Heart right ventricle (tissue), 16 donors: ENCODE data around the gene SCRN1. TPM values are rescaled to one million over a fixed set of nuclear protein-coding genes. Genes with fewer than 3 reads are reported as not detected.

Source experiments
- ATAC-seq, 8 donors: fragments of 200-7000 bp; cut with Tn5 transposase; one replicate each; pipeline ENCODE4 v1.9.1; 2020; ENCODE audit warnings: mild to moderate bottlenecking in 8 of 8, moderate library complexity in 8 of 8, moderate number of reproducible peaks in 1 of 8
- DNase-seq, 2 donors: peaks; one replicate each; pipeline ENCODE4 v3.0.0-alpha.2; 2020
- H3K27ac ChIP-seq, 10 donors: fragments of 200-600 bp; sonication (generic) in 2 of 10; one replicate each; pipeline versions ENCODE4 v1.5.0 to v1.8.0; 2020 to 2022; ENCODE audit warnings: mild to moderate bottlenecking in 3 of 10
- H3K27me3 ChIP-seq, 7 donors: fragments of 200-600 bp; one replicate each; pipeline ENCODE4 v1.8.0; 2021 to 2022; ENCODE audit warnings: mild to moderate bottlenecking in 2 of 7
- H3K36me3 ChIP-seq, 9 donors: fragments of 200-600 bp; sonication (generic) in 1 of 9; one replicate each; pipeline versions ENCODE4 v1.5.0 to v1.8.0; 2020 to 2022; ENCODE audit warnings: mild to moderate bottlenecking in 2 of 9
- H3K4me1 ChIP-seq, 9 donors: fragments of 200-600 bp; sonication (generic) in 1 of 9; one replicate each; pipeline versions ENCODE4 v1.5.0 to v1.8.0; 2020 to 2022; ENCODE audit warnings: mild to moderate bottlenecking in 4 of 9
- H3K4me3 ChIP-seq, 10 donors: fragments of 200-600 bp; sonication (generic) in 2 of 10; one replicate each; pipeline versions ENCODE4 v1.5.0 to v1.8.0; 2020 to 2022; ENCODE audit warnings: mild to moderate bottlenecking in 7 of 10, moderate library complexity in 2 of 10
- H3K9me3 ChIP-seq, 11 donors: fragments of 200-600 bp in 10 of 11; sonication (generic) in 2 of 11; one replicate each; pipeline versions ENCODE4 v1.5.0 to v1.8.0; 2013 to 2022; ENCODE audit warnings: mild to moderate bottlenecking in 2 of 11, control low read depth in 1 of 11, moderate library complexity in 1 of 11
- CTCF ChIP-seq, 9 donors: fragments of 200-600 bp; sonication (generic) in 2 of 9; IDR thresholded peaks; one replicate each; pipeline versions ENCODE4 v1.5.0 to v1.8.0; 2021 to 2022; ENCODE audit warnings: antibody characterized with exemption in 9 of 9, mild to moderate bottlenecking in 5 of 9, moderate library complexity in 1 of 9
- WGBS, 2 donors: extraction: QIAGEN DNeasy Blood & Tissue Kit; methylation state at CpG; one replicate each; pipeline ENCODE4 v1.1.7; 2013; ENCODE audit warnings: inconsistent platforms in 1 of 2; 5-methylcytosine and 5-hydroxymethylcytosine counted together
- intact Hi-C, 10 donors: fragments of 100-400 bp; cut with DNase I; formaldehyde crosslinking; loops; one replicate each; pipeline versions ENCODE4 v1.11.1 to v1.14.2; 2022
- polyA plus RNA-seq, 2 donors: library from polyadenylated mRNA; stranded (reverse); fragments of 200-250 nt; gene quantifications; one replicate each; pipeline ENCODE4 v1.2.3, GENCODE V29; 2013
- total RNA-seq, 10 donors: library from RNA; stranded (reverse); fragmentation: NEBNext Ultra II Directional in 3 of 10; extraction: Animal tissue kit (Norgen Biotek cat#: 25700) in 3 of 10; gene quantifications; one replicate each; pipeline versions ENCODE4 v1.2.1 to v1.2.4, GENCODE V29; 2021 to 2023
- donor health status: Arrhythmogenic right ventricular cardiomyopathy.
- donor health status: ischemic (EF 13 %, LVEDD 7.1; RV severe dilation, severe dysfunction).
- donor health status: healthy with polysubstance abuse.
- donor health status: DM: no; HTN: yes; CAD: no.
- donor health status: DM: no; HTN: no; CAD: no.
- donor health status: ischemic (EF 25% LVEDD 6.9; RV normal size, moderate dysfunction).
- donor health status: ischemic (EF 25% LVEDD 5.7; RV mildly dilated, moderate dysfunction).
- donor health status: healthy.
- donor health status: DM: yes; HTN: yes; CAD: no.
- donor health status: Ischemic cardiomyopathy.
- donor health status: ischemic (EF 35%, LVEDD 5.7; RV mildly dilated, moderate dysfunction).
- donor health status: nonischemic (EF 11% LVEDD 7.7; RV severe dilation, severe dysfunction).
- donor health status: DM: yes; HTN: yes; CAD: no.
- donor health status: PGD.
- donor health status: ischemic (EF 29% LVEDD 5.4; RV normal size, mild dysfunction).
- donor health status: nonischemic (EF 23%, LVEDD 6.1; RV moderate dilation, normal function).

Gene SCRN1
- total and polyA plus RNA-seq, 12 donors, result 3.1 to 36.8 (median 20.5) TPM

GRCh38 chr7:29929018-29929807 is 60.4 kb downstream of the SCRN1 start:
- no peak for ATAC-seq

GRCh38 chr7:29926741-29927140 is 62.9 kb downstream of the SCRN1 start:
- WGBS, 2 donors, result 67 to 82% methylated on average over 5 of the region's 5 CpGs
- peaks cover 0 to 46% (median 9%) of the 10 kb centered on the region in 9 donors for H3K36me3 ChIP-seq
- intact Hi-C loops, result loop anchor here in 3 of 10 donors (10.0 kb wide), 1 partner anchor 292 kb away; no protein-coding TSS in a partner anchor

More at GRCh38 chr7:29929018-29929807, 60.4 kb downstream of the SCRN1 start:
- DNase-seq, result no peak
- H3K36me3 ChIP-seq, result peaks cover 0 to 36% (median 0%) of the 10 kb centered on the region in 9 donors
- TF ChIP-seq CTCF (IDR thresholded peaks at IDR 0.05), result no peak
- whole genome bisulfite sequencing, 2 donors, result 85 to 88% methylated on average over 17 of the region's 17 CpGs
- H3K9me3 ChIP-seq, result no peaks in the 10 kb centered on the region
- H3K27me3 ChIP-seq, result no peaks in the 10 kb centered on the region
- no peaks in the 10 kb centered on the region for H3K4me1 ChIP-seq
- no peak overlapping the region for H3K4me3 ChIP-seq
- no peak overlapping the region for H3K27ac ChIP-seq
- intact Hi-C loops, result loop anchor here in 3 of 10 donors (10.0 kb wide), 1 partner anchor 294 kb away; no protein-coding TSS in a partner anchor

GRCh38 chr7:29926216-29926615 is 63.4 kb downstream of the SCRN1 start:
- DNase-seq (no peak), ATAC-seq (no peak)
- H3K4me3 ChIP-seq, result no peak overlapping the region
- no peak for TF ChIP-seq CTCF (IDR thresholded peaks at IDR 0.05)
- H3K4me1 ChIP-seq, result no peaks in the 10 kb centered on the region
- H3K27ac ChIP-seq, result no peak overlapping the region
- WGBS, 2 donors, result 94 to 96% methylated on average over 15 of the region's 15 CpGs
- peaks cover 0 to 42% (median 9%) of the 10 kb centered on the region in 9 donors for H3K36me3 ChIP-seq
- no peaks in the 10 kb centered on the region for H3K27me3 ChIP-seq
- intact Hi-C loops, result loop anchor here in 3 of 10 donors (10.0 kb wide), 1 partner anchor 291 kb away; no protein-coding TSS in a partner anchor
- no peaks in the 10 kb centered on the region for H3K9me3 ChIP-seq

More at GRCh38 chr7:29926741-29927140, 62.9 kb downstream of the SCRN1 start:
- no peak for DNase-seq
- no peaks in the 10 kb centered on the region for H3K4me1 ChIP-seq
- no peak overlapping the region for H3K27ac ChIP-seq
- H3K9me3 ChIP-seq, result no peaks in the 10 kb centered on the region
- no peak overlapping the region for H3K4me3 ChIP-seq
- ATAC-seq, result no peak
- TF ChIP-seq CTCF (IDR thresholded peaks at IDR 0.05), result no peak
- H3K27me3 ChIP-seq, result no peaks in the 10 kb centered on the region

GRCh38 chr7:29924684-29925083 is 64.9 kb downstream of the SCRN1 start:
- no peaks in the 10 kb centered on the region for H3K4me1 ChIP-seq
- H3K9me3 ChIP-seq, result no peaks in the 10 kb centered on the region
- H3K4me3 ChIP-seq, result no peak overlapping the region
- no peak for TF ChIP-seq CTCF (IDR thresholded peaks at IDR 0.05)
- no peak for DNase-seq
- no peak overlapping the region for H3K27ac ChIP-seq
- no peaks in the 10 kb centered on the region for H3K27me3 ChIP-seq
- WGBS, 2 donors, result 95 to 98% methylated on average over 2 of the region's 2 CpGs
- intact Hi-C loops, result loop anchor here in 8 of 10 donors (5.0 to 10.0 kb wide), 4 partner anchors 172 to 290 kb away; no protein-coding TSS in a partner anchor
- no peak for ATAC-seq
- H3K36me3 ChIP-seq, result peaks cover 0 to 43% (median 11%) of the 10 kb centered on the region in 9 donors
